ENCODE results near the gene ERC2. TPM values are rescaled to one million over a fixed set of nuclear protein-coding genes. Genes with fewer than 3 reads are reported as not detected.

ERC2 gene
- total and polyA plus RNA-seq, 2 donors (not counting 1 experiment from before 2014, with no cell fraction given): 0.14 to 0.17 TPM

DNA sequence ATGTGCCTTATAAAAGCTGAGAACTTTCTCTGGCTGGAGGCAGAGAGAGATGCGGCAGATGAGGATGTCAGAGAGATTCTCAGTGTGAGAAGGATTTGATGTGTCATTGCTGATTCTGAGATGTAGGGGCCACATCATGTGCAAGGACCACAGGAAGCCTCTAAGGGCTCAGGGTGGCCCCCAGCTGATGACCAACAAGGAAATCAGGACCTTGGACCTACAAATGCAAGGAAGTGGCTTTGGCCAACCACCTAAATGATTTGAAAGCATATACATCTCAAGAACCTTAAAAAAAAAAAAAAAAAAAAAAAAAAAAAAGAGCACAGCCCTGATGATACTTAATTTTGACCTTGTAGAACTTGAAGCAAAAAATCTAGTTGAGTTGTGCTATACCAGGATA is 282.4 kb downstream of the ERC2 start:
- H3K4me1 ChIP-seq (ENCODE audit: control insufficient read depth, extremely low read depth, insufficient read depth, low read length): no peaks in the 10 kb centered on the region
- H3K9me3 ChIP-seq (ENCODE audit: control insufficient read depth, insufficient read depth, low read depth, low read length): no peaks in the 10 kb centered on the region
- H2AFZ ChIP-seq (ENCODE audit: low read length): no peak overlapping the region
- TF ChIP-seq EZH2 (IDR thresholded peaks at IDR 0.05; ENCODE audit: low read length, missing control alignments): no peak
- no peak for DNase-seq (ENCODE audit: low read depth in 2 of 2)
- no peak overlapping the region for H3K4me2 ChIP-seq (ENCODE audit: extremely low read depth, insufficient read depth, low read length)
- H3K79me2 ChIP-seq (ENCODE audit: control insufficient read depth, insufficient read depth, low read length): no peaks in the 10 kb centered on the region
- H3K9ac ChIP-seq (ENCODE audit: insufficient read depth, low read length): no peak overlapping the region
- no peak overlapping the region for H3K4me3 ChIP-seq (replicated peaks in 1 of 4; ENCODE audit: control extremely low read depth in 1 of 4, insufficient read depth in 1 of 4, low read depth in 3 of 4, low read length in 4 of 4)
- no peaks in the 10 kb centered on the region for H3K27me3 ChIP-seq (ENCODE audit: control insufficient read depth, insufficient read depth, low read length)
- no peaks in the 10 kb centered on the region for H3K36me3 ChIP-seq (ENCODE audit: control insufficient read depth, insufficient read depth, low read length)
- no peaks in the 10 kb centered on the region for H4K20me1 ChIP-seq (ENCODE audit: control insufficient read depth, extremely low read depth, insufficient read depth, low read length)
- H3K27ac ChIP-seq (ENCODE audit: insufficient read depth, low read length): no peak overlapping the region

GRCh38 chr3:56183529-56183928 is 284.7 kb downstream of the ERC2 start:
- no peak for DNase-seq (ENCODE audit: low read depth in 2 of 2)
- no peaks in the 10 kb centered on the region for H4K20me1 ChIP-seq (ENCODE audit: control insufficient read depth, extremely low read depth, insufficient read depth, low read length)

GRCh38 chr3:56180433-56180832 is 287.8 kb downstream of the ERC2 start:
- H3K4me3 ChIP-seq (replicated peaks in 1 of 4; ENCODE audit: control extremely low read depth in 1 of 4, insufficient read depth in 1 of 4, low read depth in 3 of 4, low read length in 4 of 4): no peak overlapping the region
- TF ChIP-seq CTCF (conservative IDR thresholded peaks at IDR 0.05 in 1 of 2, IDR thresholded peaks at IDR 0.05 in 1 of 2; ENCODE audit: low read depth in 1 of 2, low read length in 2 of 2) (no peak), EZH2 (IDR thresholded peaks at IDR 0.05; ENCODE audit: low read length, missing control alignments) (no peak)

More at GRCh38 chr3:56183529-56183928, 284.7 kb downstream of the ERC2 start:
- no peak for TF ChIP-seq CTCF (conservative IDR thresholded peaks at IDR 0.05 in 1 of 2, IDR thresholded peaks at IDR 0.05 in 1 of 2; ENCODE audit: low read depth in 1 of 2, low read length in 2 of 2)
- no peak for TF ChIP-seq EZH2 (IDR thresholded peaks at IDR 0.05; ENCODE audit: low read length, missing control alignments)
- Histone ChIP-seq H3K4me1 (ENCODE audit: control insufficient read depth, extremely low read depth, insufficient read depth, low read length) (no peaks in the 10 kb centered on the region), H3K9ac (ENCODE audit: insufficient read depth, low read length) (no peak overlapping the region), H3K4me2 (ENCODE audit: extremely low read depth, insufficient read depth, low read length) (no peak overlapping the region), H3K4me3 (replicated peaks in 1 of 4; ENCODE audit: control extremely low read depth in 1 of 4, insufficient read depth in 1 of 4, low read depth in 3 of 4, low read length in 4 of 4) (no peak overlapping the region), H3K36me3 (ENCODE audit: control insufficient read depth, insufficient read depth, low read length) (no peaks in the 10 kb centered on the region), H2AFZ (ENCODE audit: low read length) (no peak overlapping the region), H3K9me3 (ENCODE audit: control insufficient read depth, insufficient read depth, low read depth, low read length) (no peaks in the 10 kb centered on the region), H3K27me3 (ENCODE audit: control insufficient read depth, insufficient read depth, low read length) (no peaks in the 10 kb centered on the region), H3K79me2 (ENCODE audit: control insufficient read depth, insufficient read depth, low read length) (no peaks in the 10 kb centered on the region), H3K27ac (ENCODE audit: insufficient read depth, low read length) (no peak overlapping the region)

More at GRCh38 chr3:56180433-56180832, 287.8 kb downstream of the ERC2 start:
- no peaks in the 10 kb centered on the region for H3K27me3 ChIP-seq (ENCODE audit: control insufficient read depth, insufficient read depth, low read length)
- H2AFZ ChIP-seq (ENCODE audit: low read length): no peak overlapping the region
- no peak for DNase-seq (ENCODE audit: low read depth in 2 of 2)
- no peak overlapping the region for H3K4me2 ChIP-seq (ENCODE audit: extremely low read depth, insufficient read depth, low read length)
- H3K9me3 ChIP-seq (ENCODE audit: control insufficient read depth, insufficient read depth, low read depth, low read length): no peaks in the 10 kb centered on the region
- H3K4me1 ChIP-seq (ENCODE audit: control insufficient read depth, extremely low read depth, insufficient read depth, low read length): no peaks in the 10 kb centered on the region
- no peaks in the 10 kb centered on the region for H4K20me1 ChIP-seq (ENCODE audit: control insufficient read depth, extremely low read depth, insufficient read depth, low read length)
- no peaks in the 10 kb centered on the region for H3K79me2 ChIP-seq (ENCODE audit: control insufficient read depth, insufficient read depth, low read length)
- no peaks in the 10 kb centered on the region for H3K36me3 ChIP-seq (ENCODE audit: control insufficient read depth, insufficient read depth, low read length)
- no peak overlapping the region for H3K9ac ChIP-seq (ENCODE audit: insufficient read depth, low read length)
- no peak overlapping the region for H3K27ac ChIP-seq (ENCODE audit: insufficient read depth, low read length)

All from fibroblast of lung (primary cell).